ENCODE measurements around the gene ITGB8. TPM values are rescaled to one million over a fixed set of nuclear protein-coding genes. Genes with fewer than 3 reads are reported as not detected.

ITGB8 gene
- total RNA-seq, 4 donors from 2014 or later: 3.9 to 70.2 (median 16.5) TPM

DNA sequence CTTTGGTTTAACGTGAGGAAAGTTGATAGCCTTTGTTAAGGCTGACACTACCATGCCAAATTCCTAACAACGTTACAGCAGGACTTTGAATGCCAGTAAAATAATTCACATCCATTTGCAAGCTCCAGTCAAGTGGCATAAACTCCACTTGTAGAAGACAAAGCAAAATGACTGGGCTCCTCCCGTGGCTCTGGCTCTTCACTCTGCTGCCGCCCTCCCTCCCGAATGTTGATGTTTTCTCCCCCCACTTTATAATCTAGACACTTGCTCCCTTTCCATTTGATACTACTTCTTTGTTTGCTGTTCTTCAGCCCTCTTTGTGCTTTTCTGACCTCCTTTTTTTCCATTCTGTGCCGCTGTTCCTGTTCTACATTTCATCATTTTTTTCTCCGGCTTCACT, 22.8 kb upstream of the ITGB8 start:
- ATAC-seq (ENCODE audit: low FRiP score) (no peak), DNase-seq (ENCODE audit: low spot score) (no peak)
- TF ChIP-seq, protein P1, sequence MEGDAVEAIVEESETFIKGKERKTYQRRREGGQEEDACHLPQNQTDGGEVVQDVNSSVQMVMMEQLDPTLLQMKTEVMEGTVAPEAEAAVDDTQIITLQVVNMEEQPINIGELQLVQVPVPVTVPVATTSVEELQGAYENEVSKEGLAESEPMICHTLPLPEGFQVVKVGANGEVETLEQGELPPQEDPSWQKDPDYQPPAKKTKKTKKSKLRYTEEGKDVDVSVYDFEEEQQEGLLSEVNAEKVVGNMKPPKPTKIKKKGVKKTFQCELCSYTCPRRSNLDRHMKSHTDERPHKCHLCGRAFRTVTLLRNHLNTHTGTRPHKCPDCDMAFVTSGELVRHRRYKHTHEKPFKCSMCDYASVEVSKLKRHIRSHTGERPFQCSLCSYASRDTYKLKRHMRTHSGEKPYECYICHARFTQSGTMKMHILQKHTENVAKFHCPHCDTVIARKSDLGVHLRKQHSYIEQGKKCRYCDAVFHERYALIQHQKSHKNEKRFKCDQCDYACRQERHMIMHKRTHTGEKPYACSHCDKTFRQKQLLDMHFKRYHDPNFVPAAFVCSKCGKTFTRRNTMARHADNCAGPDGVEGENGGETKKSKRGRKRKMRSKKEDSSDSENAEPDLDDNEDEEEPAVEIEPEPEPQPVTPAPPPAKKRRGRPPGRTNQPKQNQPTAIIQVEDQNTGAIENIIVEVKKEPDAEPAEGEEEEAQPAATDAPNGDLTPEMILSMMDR (IDR thresholded peaks at IDR 0.05): no peak

DNA sequence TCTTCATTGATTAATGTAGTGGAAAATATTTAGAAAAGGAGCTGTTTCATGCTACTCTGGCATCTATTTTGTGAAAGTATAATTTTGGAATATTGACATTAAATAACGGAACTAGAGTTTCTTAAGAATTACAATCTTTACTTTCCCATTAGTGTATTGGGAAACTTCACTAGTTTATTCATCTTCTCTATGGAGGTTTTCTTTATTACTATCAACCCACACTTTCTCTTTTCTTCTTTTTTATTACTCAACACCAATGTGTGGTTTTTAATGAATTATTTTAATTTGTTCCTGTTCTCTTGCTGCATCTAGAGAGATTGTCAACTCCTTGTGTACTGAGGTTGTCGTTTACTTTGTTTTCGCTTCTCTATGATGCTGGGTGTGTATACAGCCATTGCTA, 20.4 kb upstream of the ITGB8 start:
- DNase-seq (ENCODE audit: low spot score) (no peak), ATAC-seq (ENCODE audit: low FRiP score) (no peak)
- TF ChIP-seq, protein P1 (IDR thresholded peaks at IDR 0.05): no peak

DNA sequence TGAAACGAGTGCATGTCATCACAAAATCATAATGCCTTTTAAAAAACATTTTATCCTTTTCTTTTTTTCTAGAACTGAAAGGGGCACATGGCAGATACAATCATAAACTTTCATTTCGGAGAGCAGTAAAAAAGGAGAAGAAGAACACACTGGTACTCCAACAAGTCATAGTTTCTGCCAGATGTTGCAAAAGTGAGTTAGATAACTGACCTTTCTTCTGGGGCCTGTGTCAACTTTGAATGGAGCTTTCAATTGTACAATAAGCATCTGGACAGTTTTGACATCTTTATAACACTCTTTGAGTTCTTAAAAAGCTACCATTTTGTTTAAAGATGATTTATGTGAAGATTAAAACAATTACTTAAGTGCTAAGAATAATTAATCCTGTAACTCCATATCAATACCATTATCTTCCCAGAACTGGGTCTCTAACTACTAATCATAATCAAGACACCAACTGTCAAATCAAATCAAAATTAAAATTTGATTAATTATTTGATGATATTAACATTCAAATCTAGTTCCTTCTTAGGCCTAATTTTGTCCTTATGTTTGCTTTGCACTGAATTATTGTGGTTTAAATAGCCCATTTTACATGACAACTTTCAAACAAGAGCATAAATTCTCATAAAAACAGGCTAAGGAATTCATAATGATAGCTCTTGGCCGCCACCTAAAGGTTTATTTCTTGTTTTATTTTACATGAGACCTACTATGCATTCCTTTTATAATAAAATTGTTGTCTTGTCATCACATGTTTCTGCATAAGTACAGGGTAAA, 19.5 kb upstream of the ITGB8 start:
- ATAC-seq (ENCODE audit: low FRiP score) (no peak), DNase-seq (ENCODE audit: low spot score) (no peak)
- TF ChIP-seq, protein P1 (IDR thresholded peaks at IDR 0.05): no peak

DNA sequence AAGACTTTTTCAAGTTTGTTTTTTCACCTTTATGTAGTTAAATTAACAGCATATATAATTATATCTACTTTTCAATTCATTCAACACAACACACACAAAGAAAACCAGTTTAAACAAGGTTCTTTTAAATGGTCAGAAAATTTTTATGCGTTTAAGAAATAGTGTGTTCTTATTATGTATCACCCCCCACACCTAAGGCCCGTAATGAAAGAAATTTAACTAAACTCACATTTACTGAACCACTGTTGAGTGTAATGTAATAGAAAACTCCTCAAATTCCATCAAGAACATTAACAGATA, 19.0 kb upstream of the ITGB8 start:
- DNase-seq (ENCODE audit: low spot score) (no peak), ATAC-seq (ENCODE audit: low FRiP score) (no peak)
- TF ChIP-seq, protein P1 (IDR thresholded peaks at IDR 0.05): no peak

GRCh38 chr7:20312562-20312961, 18.1 kb upstream of the ITGB8 start:
- TF ChIP-seq, protein P1 (IDR thresholded peaks at IDR 0.05): no peak
- DNase-seq (ENCODE audit: low spot score): no peak
- no peak for ATAC-seq (ENCODE audit: low FRiP score)

DNA sequence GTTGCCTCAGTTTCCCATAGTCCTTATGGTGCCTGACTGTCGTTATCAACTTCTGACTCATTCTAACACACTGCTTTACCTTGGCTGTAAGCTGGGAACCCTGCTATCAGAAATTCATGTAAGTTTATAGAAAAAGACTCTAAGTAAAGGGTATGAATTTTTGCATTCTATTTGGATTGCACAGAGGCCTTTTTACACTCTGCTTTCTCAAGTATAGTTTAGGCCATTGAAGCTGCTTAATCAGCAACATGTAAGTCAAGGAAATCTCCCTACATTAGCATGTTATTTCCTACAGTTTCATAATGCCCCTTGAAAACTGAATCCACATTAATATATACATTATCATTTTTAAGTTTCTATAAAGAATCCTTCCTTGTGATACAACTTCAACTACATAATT, 17.1 kb upstream of the ITGB8 start:
- ATAC-seq (ENCODE audit: low FRiP score) (no peak), DNase-seq (ENCODE audit: low spot score) (no peak)
- TF ChIP-seq, protein P1 (IDR thresholded peaks at IDR 0.05): no peak

DNA sequence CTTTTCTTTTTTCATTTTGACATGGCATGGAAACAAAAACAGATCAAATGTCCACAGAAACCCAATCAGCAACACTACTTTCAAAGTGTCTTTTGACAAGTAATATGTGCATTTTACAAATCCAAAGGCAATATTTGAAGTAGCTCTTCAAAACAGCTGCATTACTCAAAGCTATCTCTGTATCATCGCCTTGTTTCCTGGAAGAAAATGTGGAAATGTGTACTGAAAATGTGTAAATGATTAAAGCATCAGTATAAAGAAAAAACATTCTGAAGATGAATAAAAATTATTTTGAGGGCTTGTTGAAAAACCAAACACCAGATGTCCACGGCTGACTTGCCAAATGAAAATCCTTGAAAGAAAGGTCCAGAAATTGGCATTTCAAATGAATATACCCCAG, 16.5 kb upstream of the ITGB8 start:
- no peak for ATAC-seq (ENCODE audit: low FRiP score)
- no peak for DNase-seq (ENCODE audit: low spot score)
- TF ChIP-seq, protein P1 (IDR thresholded peaks at IDR 0.05): no peak
